Keratinocyte (primary cell): ENCODE results near the gene SUGCT.

Source experiments
- CTCF ChIP-seq, 3 experiments: IDR thresholded peaks in 1 of 3; conservative IDR thresholded peaks in 1 of 3; optimal IDR thresholded peaks in 1 of 3; 2 replicates in 2 of 3; 3 replicates in 1 of 3; pipeline versions ENCODE3 to v1.5.1; 2011; ENCODE audit warnings: low read length in 3 of 3, mild to moderate bottlenecking in 3 of 3, moderate library complexity in 2 of 3, control low read depth in 1 of 3, inconsistent platforms in 1 of 3; ENCODE audit not compliant: insufficient read depth in 2 of 3; ENCODE audit errors: extremely low read depth in 1 of 3
- EZH2 ChIP-seq: IDR thresholded peaks from one replicate; pipeline ENCODE4 v1.6.1; 2012; ENCODE audit warnings: inconsistent platforms, mild to moderate bottlenecking, low read length, moderate library complexity

GRCh38 chr7:40092182-40092581 is 42.6 kb upstream of the SUGCT start:
- no peak for TF ChIP-seq CTCF (optimal IDR thresholded peaks at IDR 0.05 in 1 of 3, IDR thresholded peaks at IDR 0.05 in 1 of 3, conservative IDR thresholded peaks at IDR 0.05 in 1 of 3; ENCODE audit: extremely low read depth in 1 of 3, insufficient read depth in 2 of 3, low read length in 3 of 3)
- TF ChIP-seq EZH2: no peak
